Measurements from ENCODE around the gene MRPL16. TPM values are rescaled to one million over a fixed set of nuclear protein-coding genes. Genes with fewer than 3 reads are reported as not detected.

Gene MRPL16
- total RNA-seq, 2 experiments from 2014 or later, result 87.5 to 133 TPM

DNA sequence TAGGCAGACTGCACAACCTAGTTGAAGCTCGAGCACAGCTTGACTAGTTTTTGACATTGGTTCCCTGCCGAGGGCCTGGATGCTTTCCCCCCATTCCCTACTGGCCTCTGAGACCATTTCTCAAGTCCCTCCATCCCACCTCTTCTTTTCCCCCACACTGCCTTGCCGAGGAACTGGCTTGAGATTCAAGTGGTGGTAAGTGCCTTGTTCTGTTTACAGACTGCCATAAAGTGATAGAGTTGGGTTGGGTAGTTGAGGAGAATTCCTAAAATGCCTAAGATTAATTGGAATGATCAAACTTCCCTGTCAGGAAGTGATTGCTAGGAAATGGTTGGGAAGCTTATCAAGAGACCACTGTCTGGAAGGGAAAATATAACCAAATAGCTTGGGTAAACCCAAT is 16.2 kb downstream of the MRPL16 start:
- H3K9me2 ChIP-seq (ENCODE audit: insufficient read depth, low read length), result no peaks in the 10 kb centered on the region
- no peak overlapping the region for H3K4me3 ChIP-seq (ENCODE audit: low read depth, low read length, poor library complexity, severe bottlenecking)
- H3K27ac ChIP-seq (ENCODE audit: low read depth, low read length, poor library complexity, severe bottlenecking), result no peak overlapping the region
- POLR2A ChIA-PET, result no interaction called here
- H3K36me3 ChIP-seq (ENCODE audit: insufficient read depth, low read length), result no peaks in the 10 kb centered on the region; the same call in 1 of the 2 replicates
- H3K79me2 ChIP-seq (ENCODE audit: insufficient read depth, low read depth, low read length), result no peaks in the 10 kb centered on the region
- intact Hi-C loops (cut with micrococcal nuclease; ENCODE audit: unreplicated experiment), result no loop called here
- no peaks in the 10 kb centered on the region for H4K20me1 ChIP-seq (ENCODE audit: insufficient read depth, low read length)
- no TSS peak for BruUV-seq (replicated peaks)
- H2AFZ ChIP-seq (ENCODE audit: low read length), result no peak overlapping the region
- CTCF ChIA-PET (ENCODE audit: unreplicated experiment), result no interaction called here
- no peaks in the 10 kb centered on the region for H3K9me3 ChIP-seq (ENCODE audit: low read length)
- DNase-seq (ENCODE audit: low spot score), result no peak
- no peaks in the 10 kb centered on the region for H3K4me1 ChIP-seq (ENCODE audit: insufficient read depth, low read length, poor library complexity, severe bottlenecking)
- no peak overlapping the region for H3K4me2 ChIP-seq (ENCODE audit: low read length)
- TF ChIP-seq CTCF (conservative IDR thresholded peaks at IDR 0.05; ENCODE audit: low read length) (no peak), EZH2phosphoT487 (IDR thresholded peaks at IDR 0.05; ENCODE audit: borderline replicate concordance, low read depth, low read length) (no peak)

- no peaks in the 10 kb centered on the region for H3K4me1 ChIP-seq (ENCODE audit: insufficient read depth, low read length, poor library complexity, severe bottlenecking)
- CTCF ChIA-PET (ENCODE audit: unreplicated experiment), result no interaction called here
- H3K9me2 ChIP-seq (ENCODE audit: insufficient read depth, low read length), result no peaks in the 10 kb centered on the region
Measured at GRCh38 chr11:59792507-59792906, 18.1 kb downstream of the MRPL16 start.

More at GRCh38 chr11:59792507-59792906, 18.1 kb downstream of the MRPL16 start:
- Histone ChIP-seq H3K79me2 (ENCODE audit: insufficient read depth, low read depth, low read length) (no peaks in the 10 kb centered on the region), H3K9me3 (ENCODE audit: low read length) (no peaks in the 10 kb centered on the region), H3K36me3 (ENCODE audit: insufficient read depth, low read length) (no peaks in the 10 kb centered on the region; the same call in 1 of the 2 replicates), H2AFZ (ENCODE audit: low read length) (no peak overlapping the region), H3K27ac (ENCODE audit: low read depth, low read length, poor library complexity, severe bottlenecking) (no peak overlapping the region), H4K20me1 (ENCODE audit: insufficient read depth, low read length) (no peaks in the 10 kb centered on the region), H3K4me2 (ENCODE audit: low read length) (no peak overlapping the region), H3K4me3 (ENCODE audit: low read depth, low read length, poor library complexity, severe bottlenecking) (no peak overlapping the region)
- intact Hi-C loops (cut with micrococcal nuclease; ENCODE audit: unreplicated experiment), result no loop called here
- TF ChIP-seq CTCF (conservative IDR thresholded peaks at IDR 0.05; ENCODE audit: low read length) (no peak), EZH2phosphoT487 (IDR thresholded peaks at IDR 0.05; ENCODE audit: borderline replicate concordance, low read depth, low read length) (no peak)
- no peak for DNase-seq (ENCODE audit: low spot score)
- BruUV-seq (replicated peaks), result no TSS peak
- POLR2A ChIA-PET, result interaction anchor here (0.6 kb wide), 1 partner anchor 80 kb away, joined by 3 read pairs; no protein-coding TSS in a partner anchor
